Natural killer cell (primary cell): ENCODE results near the gene MYO18B. TPM values are rescaled to one million over a fixed set of nuclear protein-coding genes. Genes with fewer than 3 reads are reported as not detected.
A peak's percentile ranks its signal among the peaks of the same experiment; 100 is the strongest.

Experiments
- ATAC-seq, 3 donors: fragments of 150-1000 bp in 2 of 3; fragments of 200-7000 bp in 1 of 3; cut with Tn5 transposase; 1 replicate in 1 of 3; 2 replicates in 2 of 3; pipeline ENCODE4 v1.10.0; 2021; ENCODE audit warnings: mild to moderate bottlenecking in 2 of 3, moderate library complexity in 2 of 3
- DNase-seq, 2 donors: peaks; one replicate each; pipeline versions ENCODE4 v3.0.0 to v3.0.0-alpha.2; 2013 to 2021; ENCODE audit warnings: mixed read lengths in 1 of 2
- H3K27ac ChIP-seq: one replicate; pipeline ENCODE4 v1.5.1; 2013; ENCODE audit warnings: mild to moderate bottlenecking, low read length
- H3K27me3 ChIP-seq: one replicate; pipeline ENCODE4 v1.6.1; 2013; ENCODE audit warnings: low read length; ENCODE audit not compliant: control insufficient read depth, insufficient read depth
- H3K36me3 ChIP-seq: one replicate; pipeline ENCODE4 v1.6.1; 2013; ENCODE audit warnings: low read length; ENCODE audit not compliant: control insufficient read depth, insufficient read depth
- H3K4me1 ChIP-seq: one replicate; pipeline ENCODE4 v1.6.1; 2013; ENCODE audit warnings: low read length; ENCODE audit not compliant: control insufficient read depth, insufficient read depth
- H3K4me3 ChIP-seq: one replicate; pipeline ENCODE4 v1.5.1; 2013; ENCODE audit warnings: low read length
- H3K9me3 ChIP-seq: one replicate; pipeline ENCODE4 v1.6.1; 2013; ENCODE audit warnings: low read length; ENCODE audit not compliant: control insufficient read depth, insufficient read depth
- H3K27ac Mint-ChIP-seq, 2 donors: one replicate each; pipeline ENCODE4 v1.8.0; 2022; ENCODE audit warnings: mild to moderate bottlenecking in 2 of 2, mixed read lengths in 2 of 2, moderate library complexity in 1 of 2
- H3K27me3 Mint-ChIP-seq, 2 donors: one replicate each; pipeline ENCODE4 v1.8.0; 2022; ENCODE audit warnings: low read depth in 2 of 2, mixed read lengths in 2 of 2
- H3K36me3 Mint-ChIP-seq: one replicate; pipeline ENCODE4 v1.8.0; 2022; ENCODE audit warnings: mixed read lengths
- H3K4me1 Mint-ChIP-seq, 2 donors: one replicate each; pipeline ENCODE4 v1.8.0; 2022; ENCODE audit warnings: mixed read lengths in 2 of 2
- H3K4me3 Mint-ChIP-seq: one replicate; pipeline ENCODE4 v1.8.0; 2022; ENCODE audit warnings: mild to moderate bottlenecking, moderate library complexity, mixed read lengths
- H3K9me3 Mint-ChIP-seq, 2 donors: one replicate each; pipeline ENCODE4 v1.8.0; 2022; ENCODE audit warnings: mixed read lengths in 2 of 2
- CTCF ChIP-seq: fragments of 200-600 bp; IDR thresholded peaks from one replicate; pipeline ENCODE4 v1.8.0; 2022; ENCODE audit warnings: antibody characterized with exemption
- WGBS: methylation state at CpG from one replicate; pipeline ENCODE4 v1.1.7; 2013; ENCODE audit warnings: missing lambda C conversion rate; ENCODE audit not compliant: insufficient coverage; 5-methylcytosine and 5-hydroxymethylcytosine counted together
- intact Hi-C: fragments of 100-400 bp; cut with micrococcal nuclease; formaldehyde crosslinking; loops from one replicate; pipeline ENCODE4 v1.14.2; 2022
- total RNA-seq, 4 donors: library from RNA; stranded (reverse); fragments of 120-200 nt in 1 of 4; gene quantifications; one replicate each; pipeline versions ENCODE4 v1.2.3 to v1.2.4, GENCODE V29; 2013 to 2022

MYO18B gene
- total RNA-seq, 3 donors from 2014 or later (not counting 1 experiment from before 2014, with no cell fraction given): 0.07 to 0.14 (median 0.10) TPM

GRCh38 chr22:25709758-25710157 is 32.2 kb upstream of the MYO18B start:
- Histone ChIP-seq H3K4me1 (no peaks in the 10 kb centered on the region), H3K4me3 (no peak overlapping the region), H3K27ac (no peak overlapping the region), H3K36me3 (peaks cover 1% of the 10 kb centered on the region), H3K27me3 (no peaks in the 10 kb centered on the region), H3K9me3 (no peaks in the 10 kb centered on the region)
- intact Hi-C loops: no loop called here
- ATAC-seq (no peak), DNase-seq (peak in 1 of 2 donors; percentile 11)
- H3K36me3 Mint-ChIP-seq: no peaks in the 10 kb centered on the region
- no peak overlapping the region for H3K27ac Mint-ChIP-seq
- H3K27me3 Mint-ChIP-seq: no peaks in the 10 kb centered on the region
- H3K9me3 Mint-ChIP-seq: no peaks in the 10 kb centered on the region
- TF ChIP-seq CTCF: no peak
- 69% methylated on average over 6 of the region's 6 CpGs for WGBS
- H3K4me3 Mint-ChIP-seq: no peak overlapping the region
- no peaks in the 10 kb centered on the region for H3K4me1 Mint-ChIP-seq

- Histone ChIP-seq H3K9me3 (no peaks in the 10 kb centered on the region), H3K27me3 (no peaks in the 10 kb centered on the region), H3K4me3 (no peak overlapping the region), H3K4me1 (no peaks in the 10 kb centered on the region), H3K27ac (no peak overlapping the region), H3K36me3 (peaks cover 1% of the 10 kb centered on the region)
- no peak for TF ChIP-seq CTCF
- Mint-ChIP-seq H3K9me3 (no peaks in the 10 kb centered on the region), H3K4me1 (no peaks in the 10 kb centered on the region), H3K27ac (no peak overlapping the region), H3K27me3 (no peaks in the 10 kb centered on the region), H3K36me3 (no peaks in the 10 kb centered on the region), H3K4me3 (no peak overlapping the region)
- intact Hi-C loops: no loop called here
- ATAC-seq (no peak), DNase-seq (no peak)
- 92% methylated on average over 7 of the region's 7 CpGs for WGBS
These were observed 31.5 kb upstream of the MYO18B start for GRCh38 chr22:25710501-25710900.

- Mint-ChIP-seq H3K4me3 (no peak overlapping the region), H3K9me3 (no peaks in the 10 kb centered on the region), H3K4me1 (no peaks in the 10 kb centered on the region), H3K27me3 (no peaks in the 10 kb centered on the region), H3K36me3 (no peaks in the 10 kb centered on the region), H3K27ac (no peak overlapping the region)
- TF ChIP-seq CTCF: no peak
- Histone ChIP-seq H3K36me3 (peaks cover 1% of the 10 kb centered on the region), H3K4me1 (no peaks in the 10 kb centered on the region), H3K27me3 (no peaks in the 10 kb centered on the region), H3K4me3 (no peak overlapping the region), H3K27ac (no peak overlapping the region), H3K9me3 (no peaks in the 10 kb centered on the region)
- WGBS: 73% methylated on average over 2 of the region's 6 CpGs
- ATAC-seq: no peak
- intact Hi-C loops: no loop called here
- DNase-seq: no peak
These were observed 30.5 kb upstream of the MYO18B start for GRCh38 chr22:25711491-25711890.

- no peaks in the 10 kb centered on the region for H3K9me3 Mint-ChIP-seq
- no peak overlapping the region for H3K4me3 ChIP-seq
- no peak for DNase-seq
- H3K27me3 Mint-ChIP-seq: no peaks in the 10 kb centered on the region
- H3K4me1 ChIP-seq: no peaks in the 10 kb centered on the region
- H3K36me3 Mint-ChIP-seq: no peaks in the 10 kb centered on the region
- no peak overlapping the region for H3K4me3 Mint-ChIP-seq
- intact Hi-C loops: no loop called here
- no peaks in the 10 kb centered on the region for H3K4me1 Mint-ChIP-seq
- peaks cover 1% of the 10 kb centered on the region for H3K36me3 ChIP-seq
- no peak overlapping the region for H3K27ac Mint-ChIP-seq
- ATAC-seq: no peak
- no peak for TF ChIP-seq CTCF
- H3K9me3 ChIP-seq: no peaks in the 10 kb centered on the region
- H3K27ac ChIP-seq: no peak overlapping the region
- H3K27me3 ChIP-seq: no peaks in the 10 kb centered on the region
- 78% methylated on average over 6 of the region's 7 CpGs for WGBS
These were observed 29.2 kb upstream of the MYO18B start for GRCh38 chr22:25712661-25713400.
